HUES6 (cell line): ENCODE data around the gene C6orf47.
A peak's percentile ranks its signal among the peaks of the same experiment; 100 is the strongest.

Experiments
- H3K27ac ChIP-seq: 2 replicates; pipeline ENCODE4 v1.7.0; 2013; ENCODE audit warnings: low read depth, mild to moderate bottlenecking, low read length, inconsistent platforms
- H3K27me3 ChIP-seq: 2 replicates; pipeline ENCODE4 v1.6.1; 2013; ENCODE audit warnings: low read length; ENCODE audit not compliant: control insufficient read depth, insufficient read depth
- H3K36me3 ChIP-seq: 2 replicates; pipeline ENCODE4 v1.6.1; 2013; ENCODE audit warnings: low read length; ENCODE audit not compliant: control insufficient read depth, insufficient read depth
- H3K4me1 ChIP-seq: 2 replicates; pipeline ENCODE4 v1.6.1; 2013; ENCODE audit warnings: low read length; ENCODE audit not compliant: control insufficient read depth, insufficient read depth
- H3K4me3 ChIP-seq: 2 replicates; pipeline ENCODE4 v1.5.1; 2013; ENCODE audit warnings: low read depth, low read length
- H3K9ac ChIP-seq: one replicate; pipeline ENCODE4 v1.6.1; 2013; ENCODE audit warnings: mild to moderate bottlenecking, low read length
- H3K9me3 ChIP-seq: 2 replicates; pipeline ENCODE4 v1.6.1; 2013; ENCODE audit warnings: low read depth, low read length; ENCODE audit not compliant: control insufficient read depth, insufficient read depth

C6orf47 gene

GRCh38 chr6:31630177-31630934, 30.2 kb downstream of the C6orf47 start:
- Histone ChIP-seq H3K27me3 (no peaks in the 10 kb centered on the region), H3K36me3 (peaks cover 100% of the 10 kb centered on the region), H3K9me3 (no peaks in the 10 kb centered on the region), H3K4me1 (no peaks in the 10 kb centered on the region), H3K27ac (no peak overlapping the region), H3K4me3 (no peak overlapping the region), H3K9ac (no peak overlapping the region)

- Histone ChIP-seq H3K4me1 (no peaks in the 10 kb centered on the region), H3K36me3 (peaks cover 100% of the 10 kb centered on the region), H3K9ac (no peak overlapping the region), H3K9me3 (no peaks in the 10 kb centered on the region), H3K4me3 (no peak overlapping the region), H3K27me3 (no peaks in the 10 kb centered on the region), H3K27ac (no peak overlapping the region)
Measured at GRCh38 chr6:31629014-31629413, 31.6 kb downstream of the C6orf47 start.

- Histone ChIP-seq H3K4me1 (no peaks in the 10 kb centered on the region), H3K27ac (no peak overlapping the region), H3K27me3 (no peaks in the 10 kb centered on the region), H3K4me3 (no peak overlapping the region), H3K9ac (no peak overlapping the region), H3K9me3 (no peaks in the 10 kb centered on the region), H3K36me3 (peaks cover 100% of the 10 kb centered on the region)
Measured at GRCh38 chr6:31627690-31628287, 32.8 kb downstream of the C6orf47 start.

GRCh38 chr6:31626952-31627351, 33.6 kb downstream of the C6orf47 start:
- Histone ChIP-seq H3K4me3 (no peak overlapping the region), H3K4me1 (peaks cover 6% of the 10 kb centered on the region), H3K27me3 (no peaks in the 10 kb centered on the region), H3K9me3 (no peaks in the 10 kb centered on the region), H3K9ac (no peak overlapping the region), H3K36me3 (peaks cover 100% of the 10 kb centered on the region), H3K27ac (no peak overlapping the region)

GRCh38 chr6:31624070-31624469, 36.5 kb downstream of the C6orf47 start:
- Histone ChIP-seq H3K9me3 (no peaks in the 10 kb centered on the region), H3K4me3 (no peak overlapping the region), H3K9ac (no peak overlapping the region), H3K36me3 (peaks cover 80% of the 10 kb centered on the region), H3K4me1 (peaks cover 6% of the 10 kb centered on the region), H3K27ac (no peak overlapping the region), H3K27me3 (no peaks in the 10 kb centered on the region)

GRCh38 chr6:31622684-31623091, 37.9 kb downstream of the C6orf47 start:
- peak overlapping the region; percentile 74 for H3K4me3 ChIP-seq
- peaks cover 66% of the 10 kb centered on the region for H3K36me3 ChIP-seq
- no peaks in the 10 kb centered on the region for H3K27me3 ChIP-seq
- H3K9ac ChIP-seq, result no peak overlapping the region
- no peaks in the 10 kb centered on the region for H3K9me3 ChIP-seq
- H3K4me1 ChIP-seq, result peaks cover 6% of the 10 kb centered on the region
- no peak overlapping the region for H3K27ac ChIP-seq

GRCh38 chr6:31621991-31622390, 38.6 kb downstream of the C6orf47 start:
- peak overlapping the region; percentile 99 for H3K27ac ChIP-seq
- no peaks in the 10 kb centered on the region for H3K9me3 ChIP-seq
- peaks cover 59% of the 10 kb centered on the region for H3K36me3 ChIP-seq
- peaks cover 6% of the 10 kb centered on the region for H3K4me1 ChIP-seq
- peak overlapping the region; percentile 74 for H3K4me3 ChIP-seq
- no peaks in the 10 kb centered on the region for H3K27me3 ChIP-seq
- peak overlapping the region; percentile 98 for H3K9ac ChIP-seq

- Histone ChIP-seq H3K36me3 (peaks cover 53% of the 10 kb centered on the region), H3K4me1 (peaks cover 6% of the 10 kb centered on the region), H3K27ac (peak overlapping the region; percentile 99), H3K4me3 (peak overlapping the region; percentile 74), H3K9me3 (no peaks in the 10 kb centered on the region), H3K27me3 (no peaks in the 10 kb centered on the region), H3K9ac (peak overlapping the region; percentile 98)
Measured at GRCh38 chr6:31621320-31621939, 39.1 kb downstream of the C6orf47 start.

GRCh38 chr6:31620586-31621319, 39.8 kb downstream of the C6orf47 start, which contains the start of gene PRRC2A:
Gene PRRC2A (plus strand): TSS chr6:31620715. CDS start chr6:31622790, 2,075 bp downstream.
- Histone ChIP-seq H3K9ac (peak within 1 kb of the TSS; percentile 98), H3K9me3 (no peaks in the 10 kb centered on the region), H3K27me3 (no peaks in the 10 kb centered on the region), H3K4me3 (peak within 1 kb of the TSS; percentile 78), H3K4me1 (peaks cover 10% of the 10 kb centered on the region), H3K27ac (peak within 1 kb of the TSS; percentile 99), H3K36me3 (peaks cover 47% of the 10 kb centered on the region)

- Histone ChIP-seq H3K9ac (peak overlapping the region; percentile 96), H3K9me3 (no peaks in the 10 kb centered on the region), H3K36me3 (peaks cover 39% of the 10 kb centered on the region), H3K27ac (peak overlapping the region; percentile 93), H3K4me1 (peaks cover 17% of the 10 kb centered on the region), H3K27me3 (no peaks in the 10 kb centered on the region), H3K4me3 (peak overlapping the region; percentile 78)
Measured at GRCh38 chr6:31619805-31620585, 40.6 kb downstream of the C6orf47 start.
